Prostate gland (tissue), 2 donors: ENCODE measurements around the gene AFF2.

Source experiments
- CTCF ChIP-seq, 4 experiments: fragments of 200-600 bp in 2 of 4; fragments of 450-650 bp in 2 of 4; sonication (generic) in 2 of 4; IDR thresholded peaks; 1 replicate in 3 of 4; 2 replicates in 1 of 4; pipeline ENCODE4 v1.5.1; 2016 to 2019; ENCODE audit warnings: antibody characterized with exemption in 4 of 4, mild to moderate bottlenecking in 2 of 4, moderate library complexity in 2 of 4
- POLR2A ChIP-seq: fragments of 450-650 bp; IDR thresholded peaks from one replicate; pipeline ENCODE4 v1.6.1; 2016; ENCODE audit warnings: antibody characterized with exemption, mild to moderate bottlenecking
- POLR2AphosphoS5 ChIP-seq: sonication (generic); formaldehyde crosslinking; IDR thresholded peaks from one replicate; pipeline ENCODE4 v1.6.1; 2017; ENCODE audit warnings: antibody characterized with exemption

GRCh38 chrX:148942754-148943153 is 442.3 kb downstream of the AFF2 start:
- no peak for TF ChIP-seq POLR2A
- no peak for TF ChIP-seq CTCF (IDR thresholded peaks at IDR 0.05)
- no peak for TF ChIP-seq POLR2AphosphoS5
